ENCODE data around the gene FBXO39. TPM values are rescaled to one million over a fixed set of nuclear protein-coding genes. Genes with fewer than 3 reads are reported as not detected.
"Not testable (repeated sequence)": the region's sequence is repeated elsewhere in the genome, so short reads cannot be mapped to it uniquely, and the experiment has no call there.

Gene FBXO39
- total RNA-seq, 2 experiments from 2014 or later: 0.36 to 0.71 TPM

GRCh38 chr17:6768447-6768846 lies 7.6 kb upstream of the FBXO39 start:
- POLR2A ChIA-PET: no interaction called here
- no peaks in the 10 kb centered on the region for H3K4me1 ChIP-seq (ENCODE audit: insufficient read depth, low read length)
- no peak for ATAC-seq (ENCODE audit: poor library complexity)
- H3K9me3 ChIP-seq (ENCODE audit: control insufficient read depth in 1 of 2, insufficient read depth in 1 of 2, low read length in 2 of 2): peaks cover 11 to 65% of the 10 kb centered on the region in 2 experiments
- no peak for DNase-seq
- intact Hi-C loops (cut with DNase I, micrococcal nuclease): no loop called here
- Mint-ChIP-seq H3K4me1 (ENCODE audit: low read depth) (no peaks in the 10 kb centered on the region), H3K4me3 (no peak overlapping the region), H3K36me3 (ENCODE audit: low read depth) (peaks cover 100% of the 10 kb centered on the region), H3K9me3 (peaks cover 34% of the 10 kb centered on the region), H3K27ac (no peak overlapping the region), H3K27me3 (no peaks in the 10 kb centered on the region)
- no peak for TF ChIP-seq CTCF (IDR thresholded peaks at IDR 0.05)
- no peaks in the 10 kb centered on the region for H3K27me3 ChIP-seq (ENCODE audit: control insufficient read depth in 1 of 2, insufficient read depth in 2 of 2, low read length in 2 of 2)
- H3K36me3 ChIP-seq (ENCODE audit: insufficient read depth, low read length): peaks cover 100% of the 10 kb centered on the region
- H3K4me3 ChIP-seq (ENCODE audit: low read length): no peak overlapping the region
- CTCF ChIA-PET: no interaction called here
- no peak overlapping the region for H3K27ac ChIP-seq (ENCODE audit: low read depth in 1 of 2, low read length in 2 of 2)

GRCh38 chr17:6772016-6772415 lies 4.0 kb upstream of the FBXO39 start:
- Histone ChIP-seq H3K27me3 (ENCODE audit: control insufficient read depth in 1 of 2, insufficient read depth in 2 of 2, low read length in 2 of 2) (peaks cover 6 to 11% of the 10 kb centered on the region in 2 experiments), H3K36me3 (ENCODE audit: insufficient read depth, low read length) (peaks cover 67% of the 10 kb centered on the region), H3K4me1 (ENCODE audit: insufficient read depth, low read length) (peaks cover 7% of the 10 kb centered on the region), H3K4me3 (ENCODE audit: low read length) (no peak overlapping the region), H3K27ac (ENCODE audit: low read depth in 1 of 2, low read length in 2 of 2) (no peak overlapping the region), H3K9me3 (ENCODE audit: control insufficient read depth in 1 of 2, insufficient read depth in 1 of 2, low read length in 2 of 2) (peaks cover 30 to 80% of the 10 kb centered on the region in 2 experiments)
- ChIA-PET CTCF (no interaction called here), POLR2A (no interaction called here)
- no peak overlapping the region for H3K27ac Mint-ChIP-seq
- intact Hi-C loops (cut with DNase I, micrococcal nuclease): no loop called here
- H3K36me3 Mint-ChIP-seq (ENCODE audit: low read depth): peaks cover 91% of the 10 kb centered on the region
- TF ChIP-seq CTCF (IDR thresholded peaks at IDR 0.05): no peak
- ATAC-seq (ENCODE audit: poor library complexity): no peak
- peaks cover 30% of the 10 kb centered on the region for H3K9me3 Mint-ChIP-seq
- no peak overlapping the region for H3K4me3 Mint-ChIP-seq
- no peaks in the 10 kb centered on the region for H3K4me1 Mint-ChIP-seq (ENCODE audit: low read depth)
- peaks cover 6% of the 10 kb centered on the region for H3K27me3 Mint-ChIP-seq
- no peak for DNase-seq

GRCh38 chr17:6774906-6775305 lies 1.1 kb upstream of the FBXO39 start:
- CTCF ChIA-PET; DNase-seq; H3K4me3 Mint-ChIP-seq; intact Hi-C loops (cut with DNase I, micrococcal nuclease); H3K4me3 ChIP-seq (ENCODE audit: low read length); H3K4me1 Mint-ChIP-seq (ENCODE audit: low read depth); H3K27ac ChIP-seq (ENCODE audit: low read depth in 1 of 2, low read length in 2 of 2); H3K4me1 ChIP-seq (ENCODE audit: insufficient read depth, low read length); H3K27ac Mint-ChIP-seq; ATAC-seq (ENCODE audit: poor library complexity): not testable (repeated sequence)
- Mint-ChIP-seq H3K9me3 (peaks cover 22% of the 10 kb centered on the region), H3K36me3 (ENCODE audit: low read depth) (peaks cover 71% of the 10 kb centered on the region), H3K27me3 (peaks cover 19% of the 10 kb centered on the region)
- Histone ChIP-seq H3K27me3 (ENCODE audit: control insufficient read depth in 1 of 2, insufficient read depth in 2 of 2, low read length in 2 of 2) (peaks cover 12 to 18% of the 10 kb centered on the region in 2 experiments), H3K9me3 (ENCODE audit: control insufficient read depth in 1 of 2, insufficient read depth in 1 of 2, low read length in 2 of 2) (peaks cover 29 to 58% of the 10 kb centered on the region in 2 experiments), H3K36me3 (ENCODE audit: insufficient read depth, low read length) (peaks cover 38% of the 10 kb centered on the region)
- POLR2A ChIA-PET: interaction anchor here (1.2 kb wide), 1 partner anchor 17 kb away, joined by 3 read pairs; no protein-coding TSS in a partner anchor

- ChIA-PET CTCF (no interaction called here), POLR2A (no interaction called here)
- no peak for ATAC-seq (ENCODE audit: poor library complexity)
- peaks cover 23 to 33% of the 10 kb centered on the region in 2 experiments for H3K27me3 ChIP-seq (ENCODE audit: control insufficient read depth in 1 of 2, insufficient read depth in 2 of 2, low read length in 2 of 2)
- TF ChIP-seq CTCF (IDR thresholded peaks at IDR 0.05): no peak
- no peaks in the 10 kb centered on the region for H3K36me3 ChIP-seq (ENCODE audit: insufficient read depth, low read length)
- H3K4me3 Mint-ChIP-seq: no peak overlapping the region
- no peak overlapping the region for H3K27ac Mint-ChIP-seq
- peaks cover 32% of the 10 kb centered on the region for H3K9me3 Mint-ChIP-seq
- H3K27me3 Mint-ChIP-seq: peaks cover 35% of the 10 kb centered on the region
- intact Hi-C loops (cut with DNase I, micrococcal nuclease): no loop called here
- peaks cover 19 to 26% of the 10 kb centered on the region in 2 experiments for H3K9me3 ChIP-seq (ENCODE audit: control insufficient read depth in 1 of 2, insufficient read depth in 1 of 2, low read length in 2 of 2)
- DNase-seq: no peak
- peaks cover 30% of the 10 kb centered on the region for H3K36me3 Mint-ChIP-seq (ENCODE audit: low read depth)
- H3K4me3 ChIP-seq (ENCODE audit: low read length): no peak overlapping the region
- H3K27ac ChIP-seq (ENCODE audit: low read depth in 1 of 2, low read length in 2 of 2): no peak overlapping the region
- H3K4me1 Mint-ChIP-seq (ENCODE audit: low read depth): no peaks in the 10 kb centered on the region
- peaks cover 7% of the 10 kb centered on the region for H3K4me1 ChIP-seq (ENCODE audit: insufficient read depth, low read length)
Measured at GRCh38 chr17:6779411-6779810, 3.4 kb downstream of the FBXO39 start.
